ENCODE measurements around the gene SDC3.

DNA sequence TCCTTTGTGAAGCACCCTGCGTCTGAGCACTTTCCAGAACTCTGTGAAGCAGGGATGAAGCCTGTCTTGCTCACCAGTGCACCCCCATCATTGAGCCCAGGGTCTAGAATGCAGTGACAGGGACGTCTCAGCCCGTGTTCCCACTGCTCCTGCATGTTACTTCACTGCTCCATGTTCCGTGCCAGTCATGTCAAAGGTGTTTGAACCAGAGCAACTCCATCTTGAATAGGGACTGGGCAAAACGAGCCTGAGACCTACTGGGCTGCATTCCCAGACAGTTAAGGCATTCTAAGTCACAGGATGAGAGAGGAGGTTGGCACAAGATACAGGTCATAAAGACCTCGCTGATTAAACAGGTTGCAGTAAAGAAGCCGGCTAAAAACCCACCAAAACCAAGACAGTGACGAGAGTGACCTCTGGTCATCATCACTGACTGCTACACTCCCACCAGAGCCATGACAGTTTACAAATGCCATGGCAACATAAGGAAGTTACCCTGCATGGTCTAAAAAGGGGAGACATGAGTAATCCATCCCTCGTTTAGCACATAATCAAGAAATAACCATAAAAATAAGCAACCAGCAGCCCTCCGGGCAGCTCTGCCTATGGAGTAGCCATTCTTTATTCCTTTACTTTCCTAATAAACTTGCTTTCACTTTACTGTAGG, 63.2 kb downstream of the SDC3 start:
- TF ChIP-seq EZH2 (IDR thresholded peaks at IDR 0.05; ENCODE audit: low read length, missing control alignments), result no peak
- TF ChIP-seq, protein P1, sequence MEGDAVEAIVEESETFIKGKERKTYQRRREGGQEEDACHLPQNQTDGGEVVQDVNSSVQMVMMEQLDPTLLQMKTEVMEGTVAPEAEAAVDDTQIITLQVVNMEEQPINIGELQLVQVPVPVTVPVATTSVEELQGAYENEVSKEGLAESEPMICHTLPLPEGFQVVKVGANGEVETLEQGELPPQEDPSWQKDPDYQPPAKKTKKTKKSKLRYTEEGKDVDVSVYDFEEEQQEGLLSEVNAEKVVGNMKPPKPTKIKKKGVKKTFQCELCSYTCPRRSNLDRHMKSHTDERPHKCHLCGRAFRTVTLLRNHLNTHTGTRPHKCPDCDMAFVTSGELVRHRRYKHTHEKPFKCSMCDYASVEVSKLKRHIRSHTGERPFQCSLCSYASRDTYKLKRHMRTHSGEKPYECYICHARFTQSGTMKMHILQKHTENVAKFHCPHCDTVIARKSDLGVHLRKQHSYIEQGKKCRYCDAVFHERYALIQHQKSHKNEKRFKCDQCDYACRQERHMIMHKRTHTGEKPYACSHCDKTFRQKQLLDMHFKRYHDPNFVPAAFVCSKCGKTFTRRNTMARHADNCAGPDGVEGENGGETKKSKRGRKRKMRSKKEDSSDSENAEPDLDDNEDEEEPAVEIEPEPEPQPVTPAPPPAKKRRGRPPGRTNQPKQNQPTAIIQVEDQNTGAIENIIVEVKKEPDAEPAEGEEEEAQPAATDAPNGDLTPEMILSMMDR (conservative IDR thresholded peaks at IDR 0.05 in 1 of 2, IDR thresholded peaks at IDR 0.05 in 1 of 2; ENCODE audit: low read depth in 1 of 2, low read length in 2 of 2), result no peak

All from fibroblast of lung (primary cell).